Caco-2 (cell line): ENCODE measurements around the gene STK10. TPM values are rescaled to one million over a fixed set of nuclear protein-coding genes. Genes with fewer than 3 reads are reported as not detected.
"Not testable (repeated sequence)": the region's sequence is repeated elsewhere in the genome, so short reads cannot be mapped to it uniquely, and the experiment has no call there.

ENCODE experiments used
- BruUV-seq: library from RNA; stranded (reverse); fragments of 400-500 nt; replicated peaks from 2 replicates; lab custom pipeline; 2021; lab: Mats Ljungman, UMichigan
- CTCF ChIA-PET: fragments of 300-600 bp; sonication (Branson Sonifier 250); formaldehyde crosslinking; loops from one replicate; lab custom pipeline; 2022; ENCODE audit warnings: antibody characterized with exemption; lab: Charles Lee
- POLR2A ChIA-PET: fragments of 300-600 bp; sonication (Branson Sonifier 250); formaldehyde crosslinking; loops from one replicate; lab custom pipeline; 2022; ENCODE audit warnings: antibody characterized with exemption; lab: Charles Lee
- DNase-seq, 2 experiments: peaks; one replicate each; pipeline versions ENCODE4 v3.0.0 to v3.0.0-alpha.2; 2020 to 2022
- H3K27me3 ChIP-seq: replicated peaks from 2 replicates; pipeline ENCODE4 v1.6.0; 2011; ENCODE audit warnings: low read length; ENCODE audit not compliant: control insufficient read depth, insufficient read depth
- H3K36me3 ChIP-seq: 2 replicates; pipeline ENCODE4 v1.5.1; 2011; ENCODE audit warnings: low read length; ENCODE audit not compliant: control insufficient read depth, insufficient read depth
- H3K4me1 ChIP-seq: fragments of 250-450 bp; sonication (Bioruptor Pico); 2 replicates; pipeline ENCODE4 v1.5.1; 2020; ENCODE audit warnings: mild to moderate bottlenecking
- H3K4me3 ChIP-seq: 2 replicates; pipeline ENCODE4 v1.5.1; 2011; ENCODE audit warnings: low read depth, mild to moderate bottlenecking, control low read depth, low read length
- H3K9me3 ChIP-seq: fragments of 250-450 bp; sonication (Bioruptor Pico); 2 replicates; pipeline ENCODE4 v1.5.1; 2020; ENCODE audit warnings: mild to moderate bottlenecking, moderate library complexity
- H3K27ac Mint-ChIP-seq: one replicate; pipeline ENCODE4 v1.8.0; 2022; ENCODE audit warnings: mixed read lengths; ENCODE audit not compliant: unreplicated experiment
- H3K27me3 Mint-ChIP-seq: one replicate; pipeline ENCODE4 v1.8.0; 2022; ENCODE audit warnings: mixed read lengths; ENCODE audit not compliant: insufficient read depth, unreplicated experiment
- H3K36me3 Mint-ChIP-seq: one replicate; pipeline ENCODE4 v1.8.0; 2022; ENCODE audit warnings: mild to moderate bottlenecking, mixed read lengths; ENCODE audit not compliant: insufficient read depth, unreplicated experiment
- H3K4me1 Mint-ChIP-seq: one replicate; pipeline ENCODE4 v1.8.0; 2022; ENCODE audit warnings: low read depth, mixed read lengths; ENCODE audit not compliant: unreplicated experiment
- H3K4me3 Mint-ChIP-seq: one replicate; pipeline ENCODE4 v1.8.0; 2022; ENCODE audit warnings: mild to moderate bottlenecking, moderate library complexity, mixed read lengths; ENCODE audit not compliant: unreplicated experiment
- H3K9me3 Mint-ChIP-seq: one replicate; pipeline ENCODE4 v1.8.0; 2022; ENCODE audit warnings: mixed read lengths; ENCODE audit not compliant: unreplicated experiment
- intact Hi-C: fragments of 100-400 bp; cut with micrococcal nuclease; formaldehyde crosslinking; loops from one replicate; pipeline ENCODE4 v1.10.0; 2022; ENCODE audit not compliant: unreplicated experiment
- total RNA-seq: library from RNA; stranded (reverse); gene quantifications from 2 replicates; pipeline ENCODE4 v1.2.3, GENCODE V29; 2022
- TF ChIP-seq, protein P1 (sequence below), 2 experiments: fragments of 200-600 bp in 1 of 2; IDR thresholded peaks; 1 replicate in 1 of 2; 2 replicates in 1 of 2; pipeline versions ENCODE4 v1.5.1 to v1.8.0; 2011 to 2022; ENCODE audit warnings: antibody characterized with exemption in 1 of 2, control low read depth in 1 of 2, inconsistent platforms in 1 of 2, low read depth in 1 of 2, low read length in 1 of 2, mild to moderate bottlenecking in 1 of 2, moderate library complexity in 1 of 2; ENCODE audit not compliant: insufficient read depth in 1 of 2, severe bottlenecking in 1 of 2, unreplicated experiment in 1 of 2

The STK10 gene
- total RNA-seq, 1 experiment from 2014 or later, result 10.3 TPM

GRCh38 chr5:172209714-172210113, 21.7 kb upstream of the STK10 start:
- H3K4me1 ChIP-seq, result no peaks in the 10 kb centered on the region
- Mint-ChIP-seq H3K4me1 (no peaks in the 10 kb centered on the region), H3K27me3 (no peaks in the 10 kb centered on the region), H3K4me3 (no peak overlapping the region), H3K27ac (no peak overlapping the region), H3K36me3 (peaks cover 51% of the 10 kb centered on the region), H3K9me3 (no peaks in the 10 kb centered on the region)
- BruUV-seq, result TSS peak; percentile 27
- no peaks in the 10 kb centered on the region for H3K9me3 ChIP-seq
- TF ChIP-seq, protein P1, sequence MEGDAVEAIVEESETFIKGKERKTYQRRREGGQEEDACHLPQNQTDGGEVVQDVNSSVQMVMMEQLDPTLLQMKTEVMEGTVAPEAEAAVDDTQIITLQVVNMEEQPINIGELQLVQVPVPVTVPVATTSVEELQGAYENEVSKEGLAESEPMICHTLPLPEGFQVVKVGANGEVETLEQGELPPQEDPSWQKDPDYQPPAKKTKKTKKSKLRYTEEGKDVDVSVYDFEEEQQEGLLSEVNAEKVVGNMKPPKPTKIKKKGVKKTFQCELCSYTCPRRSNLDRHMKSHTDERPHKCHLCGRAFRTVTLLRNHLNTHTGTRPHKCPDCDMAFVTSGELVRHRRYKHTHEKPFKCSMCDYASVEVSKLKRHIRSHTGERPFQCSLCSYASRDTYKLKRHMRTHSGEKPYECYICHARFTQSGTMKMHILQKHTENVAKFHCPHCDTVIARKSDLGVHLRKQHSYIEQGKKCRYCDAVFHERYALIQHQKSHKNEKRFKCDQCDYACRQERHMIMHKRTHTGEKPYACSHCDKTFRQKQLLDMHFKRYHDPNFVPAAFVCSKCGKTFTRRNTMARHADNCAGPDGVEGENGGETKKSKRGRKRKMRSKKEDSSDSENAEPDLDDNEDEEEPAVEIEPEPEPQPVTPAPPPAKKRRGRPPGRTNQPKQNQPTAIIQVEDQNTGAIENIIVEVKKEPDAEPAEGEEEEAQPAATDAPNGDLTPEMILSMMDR (IDR thresholded peaks at IDR 0.05; ENCODE audit: insufficient read depth in 1 of 2, low read depth in 1 of 2, low read length in 1 of 2, severe bottlenecking in 1 of 2, unreplicated experiment in 1 of 2), result no peak
- intact Hi-C loops, result no loop called here
- H3K4me3 ChIP-seq, result no peak overlapping the region
- H3K27me3 ChIP-seq, result no peaks in the 10 kb centered on the region
- ChIA-PET CTCF (no interaction called here), POLR2A (no interaction called here)
- peaks cover 4% of the 10 kb centered on the region; the same call in 1 of the 2 replicates for H3K36me3 ChIP-seq
- no peak for DNase-seq

GRCh38 chr5:172207511-172207910, 19.5 kb upstream of the STK10 start:
- POLR2A ChIA-PET, result no interaction called here
- H3K27me3 Mint-ChIP-seq, result no peaks in the 10 kb centered on the region
- Histone ChIP-seq H3K27me3 (no peaks in the 10 kb centered on the region), H3K4me3 (no peak overlapping the region), H3K4me1 (no peaks in the 10 kb centered on the region), H3K36me3 (peaks cover 4% of the 10 kb centered on the region; the same call in 1 of the 2 replicates), H3K9me3 (no peaks in the 10 kb centered on the region)
- H3K36me3 Mint-ChIP-seq, result peaks cover 40% of the 10 kb centered on the region
- TF ChIP-seq, protein P1 (IDR thresholded peaks at IDR 0.05; ENCODE audit: insufficient read depth in 1 of 2, low read depth in 1 of 2, low read length in 1 of 2, severe bottlenecking in 1 of 2, unreplicated experiment in 1 of 2), result no peak
- no peak for DNase-seq
- no TSS peak for BruUV-seq
- H3K4me1 Mint-ChIP-seq, result no peaks in the 10 kb centered on the region
- intact Hi-C loops, result no loop called here
- H3K4me3 Mint-ChIP-seq, result no peak overlapping the region
- CTCF ChIA-PET, result no interaction called here
- no peak overlapping the region for H3K27ac Mint-ChIP-seq
- H3K9me3 Mint-ChIP-seq, result no peaks in the 10 kb centered on the region

DNA sequence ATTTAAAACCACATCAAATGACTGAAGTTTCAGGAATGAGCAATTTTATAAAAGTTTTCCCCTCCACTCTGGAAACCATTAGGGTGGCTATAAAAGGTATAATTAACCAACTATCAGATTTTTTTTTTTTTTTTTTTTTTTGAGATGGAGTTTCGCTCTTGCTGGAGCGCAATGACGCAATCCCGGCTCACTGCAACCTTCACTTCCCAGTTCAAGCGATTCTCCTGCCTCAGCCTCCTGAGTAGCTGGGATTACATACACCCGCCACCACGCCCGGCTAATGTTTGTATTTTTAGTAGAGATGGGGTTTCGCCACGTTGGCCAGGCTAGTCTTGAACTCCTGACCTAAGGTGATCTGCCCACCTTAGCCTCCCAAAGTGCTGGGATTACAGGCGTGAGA, 18.0 kb upstream of the STK10 start:
- H3K27ac Mint-ChIP-seq, H3K9me3 ChIP-seq, H3K4me1 Mint-ChIP-seq, H3K4me3 Mint-ChIP-seq, BruUV-seq, H3K36me3 ChIP-seq, H3K4me3 ChIP-seq, CTCF ChIA-PET, H3K9me3 Mint-ChIP-seq, H3K27me3 ChIP-seq, H3K27me3 Mint-ChIP-seq, POLR2A ChIA-PET, intact Hi-C loops, H3K4me1 ChIP-seq, DNase-seq: not testable (repeated sequence)
- H3K36me3 Mint-ChIP-seq, result peaks cover 30% of the 10 kb centered on the region

DNA sequence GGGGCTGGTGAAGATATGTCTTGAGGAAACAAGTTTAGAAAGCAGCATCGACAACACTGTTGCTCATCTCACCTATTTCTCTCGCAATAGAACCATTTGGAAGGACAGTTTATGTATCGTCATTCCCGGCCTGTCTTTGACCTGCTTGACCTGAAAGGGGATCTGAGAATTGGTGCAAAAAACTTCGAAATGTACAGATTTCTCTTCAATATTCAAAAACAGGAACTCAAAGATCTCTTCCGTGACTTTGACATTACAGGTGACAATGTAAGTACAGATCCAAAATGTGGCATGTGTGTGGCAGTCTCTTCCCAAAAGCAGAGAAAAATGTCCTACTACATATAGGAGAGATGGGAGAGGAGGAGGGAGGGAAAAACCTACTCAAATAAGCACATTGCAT, 12.5 kb upstream of the STK10 start:
- Mint-ChIP-seq H3K27me3 (no peaks in the 10 kb centered on the region), H3K27ac (no peak overlapping the region), H3K36me3 (no peaks in the 10 kb centered on the region), H3K9me3 (no peaks in the 10 kb centered on the region), H3K4me1 (no peaks in the 10 kb centered on the region), H3K4me3 (no peak overlapping the region)
- intact Hi-C loops, result no loop called here
- TF ChIP-seq, protein P1 (IDR thresholded peaks at IDR 0.05; ENCODE audit: insufficient read depth in 1 of 2, low read depth in 1 of 2, low read length in 1 of 2, severe bottlenecking in 1 of 2, unreplicated experiment in 1 of 2), result no peak
- no peaks in the 10 kb centered on the region for H3K36me3 ChIP-seq
- ChIA-PET CTCF (no interaction called here), POLR2A (no interaction called here)
- H3K27me3 ChIP-seq, result no peaks in the 10 kb centered on the region
- no peaks in the 10 kb centered on the region for H3K4me1 ChIP-seq
- BruUV-seq, result no TSS peak
- no peak overlapping the region for H3K4me3 ChIP-seq
- no peak for DNase-seq
- no peaks in the 10 kb centered on the region for H3K9me3 ChIP-seq
